Mammary epithelial cell (primary cell): ENCODE measurements around the gene BLOC1S1.

Source experiments
- EZH2 ChIP-seq: IDR thresholded peaks from 2 replicates; pipeline ENCODE4 v1.6.1; 2012; ENCODE audit warnings: low read length, inconsistent platforms, borderline replicate concordance
- TF ChIP-seq, protein P1 (sequence below), 2 donors: IDR thresholded peaks in 1 of 2; conservative IDR thresholded peaks in 1 of 2; 2 replicates each; pipeline ENCODE4 v1.5.1; 2011 to 2012; ENCODE audit warnings: inconsistent platforms in 2 of 2, low read length in 2 of 2, mild to moderate bottlenecking in 2 of 2, control low read depth in 1 of 2, low read depth in 1 of 2; ENCODE audit not compliant: insufficient read depth in 1 of 2; ENCODE audit errors: extremely low read depth in 1 of 2

DNA sequence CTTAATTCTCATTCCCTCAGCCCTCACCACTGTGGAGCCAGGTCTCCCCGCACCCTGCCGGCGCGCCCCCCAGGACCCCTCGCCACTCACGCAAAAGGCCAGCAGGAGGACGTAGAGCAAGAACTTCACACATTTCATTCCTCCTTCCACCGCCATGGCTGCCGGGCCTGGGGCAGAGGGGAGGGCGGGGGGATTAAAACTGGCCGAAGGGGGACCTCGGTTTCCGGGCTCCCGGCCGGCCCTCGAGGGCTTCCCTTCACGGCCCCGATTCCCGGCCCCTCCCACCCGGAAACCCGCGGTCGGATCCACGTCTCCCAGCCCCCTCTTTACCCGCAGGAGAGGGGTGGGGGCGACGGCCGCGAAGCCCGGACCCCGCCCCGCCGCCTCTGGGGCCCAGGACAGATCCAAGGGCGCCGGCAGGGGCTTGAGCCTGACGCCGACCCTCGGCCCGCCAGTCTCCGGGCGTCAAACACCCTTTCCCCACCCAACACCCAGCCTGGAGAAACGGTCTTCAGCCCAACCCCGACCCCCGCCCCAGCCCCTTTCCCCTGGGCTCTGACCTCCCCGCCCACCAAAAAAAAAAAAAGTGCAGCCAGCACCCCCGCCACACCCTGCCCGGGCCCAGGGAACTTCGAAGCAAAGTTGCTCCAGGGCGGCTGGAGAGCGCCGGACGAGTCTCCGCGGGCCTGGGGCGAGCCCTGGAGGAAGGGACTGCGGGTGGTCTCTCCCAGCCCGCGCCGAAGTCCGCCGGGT, 12.5 kb downstream of the BLOC1S1 start:
- TF ChIP-seq, protein P1, sequence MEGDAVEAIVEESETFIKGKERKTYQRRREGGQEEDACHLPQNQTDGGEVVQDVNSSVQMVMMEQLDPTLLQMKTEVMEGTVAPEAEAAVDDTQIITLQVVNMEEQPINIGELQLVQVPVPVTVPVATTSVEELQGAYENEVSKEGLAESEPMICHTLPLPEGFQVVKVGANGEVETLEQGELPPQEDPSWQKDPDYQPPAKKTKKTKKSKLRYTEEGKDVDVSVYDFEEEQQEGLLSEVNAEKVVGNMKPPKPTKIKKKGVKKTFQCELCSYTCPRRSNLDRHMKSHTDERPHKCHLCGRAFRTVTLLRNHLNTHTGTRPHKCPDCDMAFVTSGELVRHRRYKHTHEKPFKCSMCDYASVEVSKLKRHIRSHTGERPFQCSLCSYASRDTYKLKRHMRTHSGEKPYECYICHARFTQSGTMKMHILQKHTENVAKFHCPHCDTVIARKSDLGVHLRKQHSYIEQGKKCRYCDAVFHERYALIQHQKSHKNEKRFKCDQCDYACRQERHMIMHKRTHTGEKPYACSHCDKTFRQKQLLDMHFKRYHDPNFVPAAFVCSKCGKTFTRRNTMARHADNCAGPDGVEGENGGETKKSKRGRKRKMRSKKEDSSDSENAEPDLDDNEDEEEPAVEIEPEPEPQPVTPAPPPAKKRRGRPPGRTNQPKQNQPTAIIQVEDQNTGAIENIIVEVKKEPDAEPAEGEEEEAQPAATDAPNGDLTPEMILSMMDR (conservative IDR thresholded peaks at IDR 0.05 in 1 of 2, IDR thresholded peaks at IDR 0.05 in 1 of 2; ENCODE audit: extremely low read depth in 1 of 2, insufficient read depth in 1 of 2, low read depth in 1 of 2, low read length in 2 of 2) = no peak
- no peak for TF ChIP-seq EZH2
